ENCODE data around the gene IL9R. TPM values are rescaled to one million over a fixed set of nuclear protein-coding genes. Genes with fewer than 3 reads are reported as not detected.
"Not testable (repeated sequence)": the region's sequence is repeated elsewhere in the genome, so short reads cannot be mapped to it uniquely, and the experiment has no call there.

Gene IL9R
- total and polyA plus RNA-seq, 4 donors: 0.30 TPM; not detected in 3

GRCh38 chrX:156008915-156009314 is 11.4 kb downstream of the IL9R start:
- no peaks in the 10 kb centered on the region for H3K27me3 ChIP-seq (ENCODE audit: control insufficient read depth in 1 of 2, insufficient read depth in 2 of 2, low read length in 1 of 2)
- H3K9me3 ChIP-seq (ENCODE audit: control insufficient read depth, low read length): peaks cover 2% of the 10 kb centered on the region
- ATAC-seq (ENCODE audit: low FRiP score): no peak
- no peak overlapping the region for H3K27ac ChIP-seq (ENCODE audit: low read depth in 1 of 2, low read length in 2 of 2)
- no peak for DNase-seq
- H3K4me1 ChIP-seq (ENCODE audit: control insufficient read depth in 1 of 2, insufficient read depth in 2 of 2, low read length in 2 of 2): no peaks in the 10 kb centered on the region
- 77 to 82% methylated on average over 1 of the region's 1 CpG for WGBS, 2 donors
- H3K4me3 ChIP-seq (ENCODE audit: low read length in 2 of 2): no peak overlapping the region
- intact Hi-C loops (cut with DNase I): no loop called here
- H3K36me3 ChIP-seq (ENCODE audit: control insufficient read depth in 1 of 2, insufficient read depth in 2 of 2, low read length in 1 of 2): no peaks in the 10 kb centered on the region

- H3K27ac ChIP-seq (ENCODE audit: low read depth in 1 of 2, low read length in 2 of 2); intact Hi-C loops (cut with DNase I): not testable (repeated sequence)
Observed at GRCh38 chrX:156009691-156010090, 12.2 kb downstream of the IL9R start.

GRCh38 chrX:156013286-156013953 is 15.9 kb downstream of the IL9R start:
- 60% methylated on average over 1 of the region's 5 CpGs; no CpG with 5 or more reads in 1 of the 2 donors for WGBS, 2 donors
- intact Hi-C loops (cut with DNase I): not testable (repeated sequence)

More at GRCh38 chrX:156009691-156010090, 12.2 kb downstream of the IL9R start:
- not testable (repeated sequence) for DNase-seq; H3K9me3 ChIP-seq (ENCODE audit: control insufficient read depth, low read length); H3K4me3 ChIP-seq (ENCODE audit: low read length in 2 of 2); H3K36me3 ChIP-seq (ENCODE audit: control insufficient read depth in 1 of 2, insufficient read depth in 2 of 2, low read length in 1 of 2); H3K4me1 ChIP-seq (ENCODE audit: control insufficient read depth in 1 of 2, insufficient read depth in 2 of 2, low read length in 2 of 2); H3K27me3 ChIP-seq (ENCODE audit: control insufficient read depth in 1 of 2, insufficient read depth in 2 of 2, low read length in 1 of 2)
- ATAC-seq (ENCODE audit: low FRiP score): peak; percentile 21
- WGBS, 2 donors: 81 to 82% methylated on average over 3 to 8 of the region's 9 CpGs

GRCh38 chrX:156019846-156020245 is 22.4 kb downstream of the IL9R start:
- H3K4me1 ChIP-seq (ENCODE audit: control insufficient read depth in 1 of 2, insufficient read depth in 2 of 2, low read length in 2 of 2); ATAC-seq (ENCODE audit: low FRiP score); H3K36me3 ChIP-seq (ENCODE audit: control insufficient read depth in 1 of 2, insufficient read depth in 2 of 2, low read length in 1 of 2); intact Hi-C loops (cut with DNase I); H3K4me3 ChIP-seq (ENCODE audit: low read length in 2 of 2); H3K9me3 ChIP-seq (ENCODE audit: control insufficient read depth, low read length); DNase-seq; H3K27ac ChIP-seq (ENCODE audit: low read depth in 1 of 2, low read length in 2 of 2); H3K27me3 ChIP-seq (ENCODE audit: control insufficient read depth in 1 of 2, insufficient read depth in 2 of 2, low read length in 1 of 2): not testable (repeated sequence)
- 80% methylated on average over 5 of the region's 5 CpGs for WGBS, 2 donors

More at GRCh38 chrX:156013286-156013953, 15.9 kb downstream of the IL9R start:
- ATAC-seq (ENCODE audit: low FRiP score); H3K9me3 ChIP-seq (ENCODE audit: control insufficient read depth, low read length); H3K36me3 ChIP-seq (ENCODE audit: control insufficient read depth in 1 of 2, insufficient read depth in 2 of 2, low read length in 1 of 2); H3K27me3 ChIP-seq (ENCODE audit: control insufficient read depth in 1 of 2, insufficient read depth in 2 of 2, low read length in 1 of 2); H3K4me3 ChIP-seq (ENCODE audit: low read length in 2 of 2); H3K27ac ChIP-seq (ENCODE audit: low read depth in 1 of 2, low read length in 2 of 2); H3K4me1 ChIP-seq (ENCODE audit: control insufficient read depth in 1 of 2, insufficient read depth in 2 of 2, low read length in 2 of 2); DNase-seq: not testable (repeated sequence)

- H3K36me3 ChIP-seq (ENCODE audit: control insufficient read depth in 1 of 2, insufficient read depth in 2 of 2, low read length in 1 of 2); ATAC-seq (ENCODE audit: low FRiP score); H3K4me3 ChIP-seq (ENCODE audit: low read length in 2 of 2); H3K27ac ChIP-seq (ENCODE audit: low read depth in 1 of 2, low read length in 2 of 2); intact Hi-C loops (cut with DNase I); H3K27me3 ChIP-seq (ENCODE audit: control insufficient read depth in 1 of 2, insufficient read depth in 2 of 2, low read length in 1 of 2); H3K4me1 ChIP-seq (ENCODE audit: control insufficient read depth in 1 of 2, insufficient read depth in 2 of 2, low read length in 2 of 2); H3K9me3 ChIP-seq (ENCODE audit: control insufficient read depth, low read length); DNase-seq: not testable (repeated sequence)
- WGBS, 2 donors: 69 to 76% methylated on average over 7 to 9 of the region's 9 CpGs
Observed at GRCh38 chrX:156023002-156023401, 25.5 kb downstream of the IL9R start.

GRCh38 chrX:156024949-156025492 is 27.5 kb downstream of the IL9R start:
- H3K4me3 ChIP-seq (ENCODE audit: low read length in 2 of 2); ATAC-seq (ENCODE audit: low FRiP score); H3K9me3 ChIP-seq (ENCODE audit: control insufficient read depth, low read length); DNase-seq; H3K36me3 ChIP-seq (ENCODE audit: control insufficient read depth in 1 of 2, insufficient read depth in 2 of 2, low read length in 1 of 2); H3K27me3 ChIP-seq (ENCODE audit: control insufficient read depth in 1 of 2, insufficient read depth in 2 of 2, low read length in 1 of 2); H3K27ac ChIP-seq (ENCODE audit: low read depth in 1 of 2, low read length in 2 of 2); intact Hi-C loops (cut with DNase I); H3K4me1 ChIP-seq (ENCODE audit: control insufficient read depth in 1 of 2, insufficient read depth in 2 of 2, low read length in 2 of 2): not testable (repeated sequence)
- WGBS, 2 donors: 83 to 90% methylated on average over 12 to 13 of the region's 17 CpGs

GRCh38 chrX:156028653-156029237 is 31.2 kb downstream of the IL9R start:
- intact Hi-C loops (cut with DNase I); H3K4me3 ChIP-seq (ENCODE audit: low read length in 2 of 2); DNase-seq; H3K27me3 ChIP-seq (ENCODE audit: control insufficient read depth in 1 of 2, insufficient read depth in 2 of 2, low read length in 1 of 2); ATAC-seq (ENCODE audit: low FRiP score); H3K9me3 ChIP-seq (ENCODE audit: control insufficient read depth, low read length); H3K27ac ChIP-seq (ENCODE audit: low read depth in 1 of 2, low read length in 2 of 2); H3K4me1 ChIP-seq (ENCODE audit: control insufficient read depth in 1 of 2, insufficient read depth in 2 of 2, low read length in 2 of 2); H3K36me3 ChIP-seq (ENCODE audit: control insufficient read depth in 1 of 2, insufficient read depth in 2 of 2, low read length in 1 of 2): not testable (repeated sequence)
- WGBS, 2 donors: 49 to 78% methylated on average over 6 to 22 of the region's 73 CpGs

GRCh38 chrX:156029296-156029695 is 31.8 kb downstream of the IL9R start:
- H3K4me3 ChIP-seq (ENCODE audit: low read length in 2 of 2); intact Hi-C loops (cut with DNase I); H3K27ac ChIP-seq (ENCODE audit: low read depth in 1 of 2, low read length in 2 of 2); H3K4me1 ChIP-seq (ENCODE audit: control insufficient read depth in 1 of 2, insufficient read depth in 2 of 2, low read length in 2 of 2); H3K36me3 ChIP-seq (ENCODE audit: control insufficient read depth in 1 of 2, insufficient read depth in 2 of 2, low read length in 1 of 2); H3K27me3 ChIP-seq (ENCODE audit: control insufficient read depth in 1 of 2, insufficient read depth in 2 of 2, low read length in 1 of 2); ATAC-seq (ENCODE audit: low FRiP score); DNase-seq; H3K9me3 ChIP-seq (ENCODE audit: control insufficient read depth, low read length): not testable (repeated sequence)
- WGBS, 2 donors: 82 to 84% methylated on average over 35 to 43 of the region's 46 CpGs
